Neural cell (in vitro differentiated cells): ENCODE results near the gene BCL11B.

Source experiments
- CTCF ChIP-seq: fragments of 450-650 bp; IDR thresholded peaks from 2 replicates; pipeline ENCODE4 v1.5.1; 2014; ENCODE audit warnings: antibody characterized with exemption, mild to moderate bottlenecking, moderate library complexity; ENCODE audit not compliant: poor library complexity, severe bottlenecking
- EP300 ChIP-seq: fragments of 450-650 bp; conservative IDR thresholded peaks from 2 replicates; pipeline ENCODE4 v1.6.1; 2014; ENCODE audit warnings: antibody characterized with exemption, mild to moderate bottlenecking, moderate library complexity; ENCODE audit not compliant: poor library complexity, severe bottlenecking
- EZH2 ChIP-seq: fragments of 200-600, 300-800 bp; shearing (Covaris generic), sonication (generic); IDR thresholded peaks from 2 replicates; pipeline ENCODE4 v1.6.1; 2014; ENCODE audit warnings: antibody characterized with exemption, low read length, borderline replicate concordance, mild to moderate bottlenecking; ENCODE audit not compliant: insufficient read depth, poor library complexity, severe bottlenecking
- MXI1 ChIP-seq: fragments of 450-650 bp; conservative IDR thresholded peaks from 2 replicates; pipeline ENCODE4 v1.6.1; 2014; ENCODE audit warnings: antibody characterized with exemption, mild to moderate bottlenecking; ENCODE audit not compliant: poor library complexity, severe bottlenecking
- POLR2AphosphoS5 ChIP-seq: IDR thresholded peaks from 2 replicates; pipeline ENCODE4 v1.6.1; 2012
- RAD21 ChIP-seq: fragments of 450-650 bp; conservative IDR thresholded peaks from 2 replicates; pipeline ENCODE4 v1.6.1; 2014; ENCODE audit warnings: antibody characterized with exemption, mild to moderate bottlenecking, moderate library complexity
- SMC3 ChIP-seq: fragments of 450-650 bp; conservative IDR thresholded peaks from 2 replicates; pipeline ENCODE4 v1.6.1; 2014; ENCODE audit warnings: antibody characterized with exemption, mild to moderate bottlenecking, moderate library complexity; ENCODE audit not compliant: poor library complexity
- TAF1 ChIP-seq: IDR thresholded peaks from 2 replicates; pipeline ENCODE4 v1.6.1; 2012; ENCODE audit warnings: low read depth
- TF ChIP-seq, protein P1 (sequence below): IDR thresholded peaks from 2 replicates; pipeline ENCODE4 v1.6.1; 2012; ENCODE audit warnings: borderline replicate concordance

DNA sequence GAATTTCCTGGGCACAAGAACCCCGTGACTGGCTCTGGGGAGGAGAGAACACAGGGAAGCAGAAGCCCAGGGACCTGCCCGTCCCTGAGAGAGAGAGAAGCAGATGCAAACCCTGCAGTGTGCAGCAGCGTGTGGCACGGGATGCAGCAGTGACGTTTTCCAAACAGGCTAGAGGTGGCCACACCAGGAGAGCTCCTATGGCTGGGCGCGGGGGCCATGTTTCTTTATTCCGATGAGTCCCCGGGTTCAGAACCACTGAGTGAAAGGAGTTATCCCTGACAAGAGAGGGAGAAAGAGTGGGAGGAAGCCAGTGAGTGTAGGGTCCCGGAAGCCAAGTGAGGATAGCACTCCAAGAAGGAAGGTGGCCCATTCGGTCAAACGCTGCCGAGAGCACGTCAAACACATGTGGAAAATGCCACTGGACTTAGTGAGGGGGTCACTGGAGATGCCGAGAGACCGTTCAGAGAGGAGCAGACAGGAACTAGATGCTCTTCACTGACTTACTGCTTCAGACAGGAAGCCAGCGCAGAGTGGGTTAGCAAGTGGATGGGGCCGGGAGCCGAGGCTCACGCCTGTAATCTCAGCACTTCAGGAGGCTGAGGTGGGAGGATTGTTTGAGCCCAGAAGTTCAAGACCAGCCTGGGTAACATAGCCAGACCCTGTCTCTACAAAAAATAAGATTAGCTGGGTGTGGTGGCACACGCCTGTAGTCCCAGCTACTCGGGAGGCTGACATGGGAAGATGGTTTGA is 123.0 kb downstream of the BCL11B start:
- TF ChIP-seq CTCF = no peak
- no peak for TF ChIP-seq EZH2
- TF ChIP-seq EP300 = no peak
- TF ChIP-seq POLR2AphosphoS5 = no peak
- TF ChIP-seq, protein P1, sequence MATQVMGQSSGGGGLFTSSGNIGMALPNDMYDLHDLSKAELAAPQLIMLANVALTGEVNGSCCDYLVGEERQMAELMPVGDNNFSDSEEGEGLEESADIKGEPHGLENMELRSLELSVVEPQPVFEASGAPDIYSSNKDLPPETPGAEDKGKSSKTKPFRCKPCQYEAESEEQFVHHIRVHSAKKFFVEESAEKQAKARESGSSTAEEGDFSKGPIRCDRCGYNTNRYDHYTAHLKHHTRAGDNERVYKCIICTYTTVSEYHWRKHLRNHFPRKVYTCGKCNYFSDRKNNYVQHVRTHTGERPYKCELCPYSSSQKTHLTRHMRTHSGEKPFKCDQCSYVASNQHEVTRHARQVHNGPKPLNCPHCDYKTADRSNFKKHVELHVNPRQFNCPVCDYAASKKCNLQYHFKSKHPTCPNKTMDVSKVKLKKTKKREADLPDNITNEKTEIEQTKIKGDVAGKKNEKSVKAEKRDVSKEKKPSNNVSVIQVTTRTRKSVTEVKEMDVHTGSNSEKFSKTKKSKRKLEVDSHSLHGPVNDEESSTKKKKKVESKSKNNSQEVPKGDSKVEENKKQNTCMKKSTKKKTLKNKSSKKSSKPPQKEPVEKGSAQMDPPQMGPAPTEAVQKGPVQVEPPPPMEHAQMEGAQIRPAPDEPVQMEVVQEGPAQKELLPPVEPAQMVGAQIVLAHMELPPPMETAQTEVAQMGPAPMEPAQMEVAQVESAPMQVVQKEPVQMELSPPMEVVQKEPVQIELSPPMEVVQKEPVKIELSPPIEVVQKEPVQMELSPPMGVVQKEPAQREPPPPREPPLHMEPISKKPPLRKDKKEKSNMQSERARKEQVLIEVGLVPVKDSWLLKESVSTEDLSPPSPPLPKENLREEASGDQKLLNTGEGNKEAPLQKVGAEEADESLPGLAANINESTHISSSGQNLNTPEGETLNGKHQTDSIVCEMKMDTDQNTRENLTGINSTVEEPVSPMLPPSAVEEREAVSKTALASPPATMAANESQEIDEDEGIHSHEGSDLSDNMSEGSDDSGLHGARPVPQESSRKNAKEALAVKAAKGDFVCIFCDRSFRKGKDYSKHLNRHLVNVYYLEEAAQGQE = no peak
- no peak for TF ChIP-seq MXI1
- TF ChIP-seq SMC3 = no peak
- TF ChIP-seq TAF1 = no peak
- TF ChIP-seq RAD21 = no peak
